ENCODE results near the gene GABRA4.

GABRA4 gene

GRCh38 chr4:47010347-47010911, 17.0 kb upstream of the GABRA4 start:
- no peak for DNase-seq (ENCODE audit: low read depth, low spot score)
- POLR2A ChIA-PET: no interaction called here
- TF ChIP-seq CTCF (IDR thresholded peaks at IDR 0.05; ENCODE audit: insufficient read depth, low read length, missing control alignments): no peak
- no peak overlapping the region for H3K4me3 ChIP-seq (ENCODE audit: low read depth, low read length)
- CTCF ChIA-PET: interaction anchor here (0.7 to 1.5 kb wide), 3 partner anchors 23 to 373 kb away, joined by 3 to 4 read pairs (median 3); no protein-coding TSS in a partner anchor

GRCh38 chr4:47002580-47002979, 9.2 kb upstream of the GABRA4 start:
- DNase-seq (ENCODE audit: low read depth, low spot score): no peak
- POLR2A ChIA-PET: no interaction called here
- CTCF ChIA-PET: interaction anchor here (0.9 kb wide), 1 partner anchor 317 kb away, joined by 3 read pairs; no protein-coding TSS in a partner anchor
- peak; percentile 15 for TF ChIP-seq CTCF (IDR thresholded peaks at IDR 0.05; ENCODE audit: insufficient read depth, low read length, missing control alignments)
- no peak overlapping the region for H3K4me3 ChIP-seq (ENCODE audit: low read depth, low read length)

- ChIA-PET POLR2A (no interaction called here), CTCF (interaction anchor here (1.0 kb wide), 1 partner anchor 98 kb away, joined by 3 read pairs; no protein-coding TSS in a partner anchor)
- H3K4me3 ChIP-seq (ENCODE audit: low read depth, low read length): no peak overlapping the region
- DNase-seq (ENCODE audit: low read depth, low spot score): no peak
- TF ChIP-seq CTCF (IDR thresholded peaks at IDR 0.05; ENCODE audit: insufficient read depth, low read length, missing control alignments): no peak
Observed at GRCh38 chr4:47000406-47000805, 7.0 kb upstream of the GABRA4 start.

- no peak overlapping the region for H3K4me3 ChIP-seq (ENCODE audit: low read depth, low read length)
- no peak for TF ChIP-seq CTCF (IDR thresholded peaks at IDR 0.05; ENCODE audit: insufficient read depth, low read length, missing control alignments)
- no peak for DNase-seq (ENCODE audit: low read depth, low spot score)
- POLR2A ChIA-PET: no interaction called here
- CTCF ChIA-PET: interaction anchor here (1.0 kb wide), 1 partner anchor 99 kb away, joined by 3 read pairs; no protein-coding TSS in a partner anchor
Observed at GRCh38 chr4:46999566-46999965, 6.2 kb upstream of the GABRA4 start.

- H3K4me3 ChIP-seq (ENCODE audit: low read depth, low read length): peak overlapping the region; percentile 50
- no peak for DNase-seq (ENCODE audit: low read depth, low spot score)
- POLR2A ChIA-PET: no interaction called here
- no peak for TF ChIP-seq CTCF (IDR thresholded peaks at IDR 0.05; ENCODE audit: insufficient read depth, low read length, missing control alignments)
- CTCF ChIA-PET: no interaction called here
Observed at GRCh38 chr4:46994007-46994405, 625 bp upstream of the GABRA4 start.

GRCh38 chr4:46992338-46992737, 1.0 kb downstream of the GABRA4 start:
- CTCF ChIA-PET: interaction anchor here (1.2 kb wide), 1 partner anchor 41 kb away, joined by 4 read pairs; no protein-coding TSS in a partner anchor
- no peak overlapping the region for H3K4me3 ChIP-seq (ENCODE audit: low read depth, low read length)
- DNase-seq (ENCODE audit: low read depth, low spot score): no peak
- POLR2A ChIA-PET: no interaction called here
- no peak for TF ChIP-seq CTCF (IDR thresholded peaks at IDR 0.05; ENCODE audit: insufficient read depth, low read length, missing control alignments)

Data from AG04449 (cell line).